Vagina (tissue), 2 donors: ENCODE measurements around the gene PLEKHG2.

Source experiments
- CTCF ChIP-seq, 3 experiments: fragments of 450-650 bp in 2 of 3; fragments of 200-600 bp in 1 of 3; sonication (generic) in 1 of 3; IDR thresholded peaks; one replicate each; pipeline ENCODE4 v1.5.1; 2017 to 2019; ENCODE audit warnings: antibody characterized with exemption in 3 of 3, mild to moderate bottlenecking in 2 of 3, moderate library complexity in 2 of 3
- POLR2A ChIP-seq, 2 donors: fragments of 450-650 bp; IDR thresholded peaks; one replicate each; pipeline ENCODE4 v1.6.1; 2017; ENCODE audit warnings: antibody characterized with exemption in 2 of 2, mild to moderate bottlenecking in 2 of 2, moderate library complexity in 2 of 2
- POLR2AphosphoS5 ChIP-seq, 2 donors: sonication (generic); formaldehyde crosslinking; IDR thresholded peaks; one replicate each; pipeline ENCODE4 v1.9.0; 2017; ENCODE audit warnings: antibody characterized with exemption in 2 of 2, mild to moderate bottlenecking in 2 of 2, low read depth in 1 of 2; ENCODE audit not compliant: insufficient read depth in 1 of 2

- TF ChIP-seq POLR2A (IDR thresholded peaks at IDR 0.05) (no peak), CTCF (IDR thresholded peaks at IDR 0.05) (no peak), POLR2AphosphoS5 (IDR thresholded peaks at IDR 0.05; ENCODE audit: insufficient read depth in 1 of 2, low read depth in 1 of 2) (no peak)
These were observed 53.7 kb downstream of the PLEKHG2 start for GRCh38 chr19:39465956-39466747.
